Measurements from ENCODE around the gene PLA2G2F.
"Not testable (repeated sequence)": the region's sequence is repeated elsewhere in the genome, so short reads cannot be mapped to it uniquely, and the experiment has no call there.

Gene PLA2G2F

DNA sequence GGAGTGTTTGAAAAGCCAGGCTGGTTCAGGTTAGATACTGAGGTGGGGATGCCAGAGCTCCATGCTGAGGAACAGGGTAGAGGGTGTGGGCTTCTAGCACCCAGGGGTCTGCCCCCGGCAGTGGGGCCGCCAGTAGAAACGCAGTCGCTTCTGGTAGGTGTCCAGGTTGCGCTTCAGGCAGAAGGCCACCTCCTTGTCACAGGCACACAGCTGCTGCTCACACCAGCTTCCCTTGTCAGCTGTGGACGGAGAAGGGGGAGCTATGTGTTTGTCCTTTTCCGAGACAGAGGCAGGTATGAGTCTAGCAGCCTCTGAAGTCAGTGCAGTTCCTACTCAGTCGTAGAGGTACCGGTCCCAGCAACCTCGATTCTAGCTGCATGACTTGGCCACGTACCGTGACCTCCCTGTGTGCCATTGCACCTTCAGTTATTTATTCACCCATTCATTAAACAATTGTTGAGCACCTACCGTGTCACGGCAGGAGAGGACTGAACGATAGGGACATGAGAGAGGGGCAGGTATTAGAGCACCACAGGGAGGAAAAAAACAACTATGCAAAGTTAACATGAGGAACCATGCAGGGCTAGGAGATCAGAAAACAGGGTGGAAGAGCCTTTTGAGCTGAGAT, 25.0 kb upstream of the PLA2G2F start:
- no peak for DNase-seq (ENCODE audit: low read depth)

GRCh38 chr1:20115479-20115878, 23.6 kb upstream of the PLA2G2F start:
- DNase-seq (ENCODE audit: low read depth) = no peak

DNA sequence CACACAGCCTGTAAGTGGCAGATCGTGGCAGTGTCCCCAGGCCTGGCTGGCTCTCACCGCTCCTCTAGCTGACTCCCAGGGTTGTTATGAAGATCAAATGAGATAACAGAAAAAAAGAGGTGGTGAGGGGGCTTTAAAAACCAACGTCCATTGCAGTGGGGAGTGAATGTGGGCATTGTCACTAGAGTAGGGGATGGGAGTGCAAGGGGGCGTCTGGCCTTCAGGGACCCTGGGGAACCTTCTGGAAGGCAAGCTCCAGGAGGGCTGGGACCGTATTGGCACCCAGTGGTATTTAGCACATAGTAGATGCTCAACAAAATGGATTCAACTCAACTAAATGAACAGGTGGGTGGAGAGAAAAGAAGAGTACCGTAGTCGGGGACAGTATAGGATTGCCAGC, 23.2 kb upstream of the PLA2G2F start:
- no peak for DNase-seq (ENCODE audit: low read depth)

DNA sequence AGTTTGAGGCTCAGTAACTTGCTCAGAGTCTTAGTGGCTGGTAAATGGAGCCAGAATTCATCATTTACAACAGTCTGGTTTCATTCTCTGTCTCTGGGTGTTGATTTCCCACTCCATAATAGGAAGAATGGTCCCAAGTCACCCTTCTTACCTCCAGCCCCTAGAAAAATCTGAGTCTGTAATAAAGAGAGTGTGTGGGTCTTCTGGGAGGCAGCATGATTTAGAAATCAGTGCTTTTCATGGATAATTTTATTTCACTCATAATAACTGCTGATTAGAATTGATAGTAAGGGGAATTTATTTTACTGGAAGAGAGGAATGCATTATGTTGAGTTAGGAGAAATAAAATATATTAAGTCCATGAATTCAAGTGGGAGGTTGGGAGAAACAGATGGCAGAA, 21.9 kb upstream of the PLA2G2F start:
- no peak for DNase-seq (ENCODE audit: low read depth)

DNA sequence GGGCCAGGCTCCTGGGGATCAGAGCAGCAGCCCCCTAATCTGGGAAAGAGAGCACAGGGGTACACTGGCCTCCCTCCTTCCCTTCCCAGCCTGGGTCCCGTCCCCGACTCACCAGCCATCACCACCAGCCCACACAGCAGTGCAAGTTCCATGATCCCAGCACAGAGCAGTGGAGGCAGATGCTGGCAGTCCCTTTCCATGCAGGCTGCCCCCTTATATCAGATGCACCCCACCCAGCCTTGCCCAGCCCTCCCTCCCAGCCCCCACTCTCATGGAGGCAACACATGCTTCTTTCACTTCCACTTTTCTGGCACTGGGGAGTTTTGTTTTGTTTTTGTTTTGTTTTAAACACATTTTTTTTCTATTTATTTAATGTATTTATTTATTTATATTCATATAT, 19.8 kb upstream of the PLA2G2F start, which contains the start of gene PLA2G2D:
Gene PLA2G2D, minus strand, starts transcription at position 190 of the 400 bp plus-strand sequence. Its CDS starts 38 bp downstream, at position 152.
- no peak for DNase-seq (ENCODE audit: low read depth)

GRCh38 chr1:20120796-20121195, 18.3 kb upstream of the PLA2G2F start:
- no peak for DNase-seq (ENCODE audit: low read depth)

- peak; percentile 12 for DNase-seq (ENCODE audit: low read depth)
Measured at GRCh38 chr1:20123722-20124455, 15.2 kb upstream of the PLA2G2F start.

- DNase-seq (ENCODE audit: low read depth) = peak; percentile 82
Measured at GRCh38 chr1:20124456-20125057, 14.6 kb upstream of the PLA2G2F start.

DNA sequence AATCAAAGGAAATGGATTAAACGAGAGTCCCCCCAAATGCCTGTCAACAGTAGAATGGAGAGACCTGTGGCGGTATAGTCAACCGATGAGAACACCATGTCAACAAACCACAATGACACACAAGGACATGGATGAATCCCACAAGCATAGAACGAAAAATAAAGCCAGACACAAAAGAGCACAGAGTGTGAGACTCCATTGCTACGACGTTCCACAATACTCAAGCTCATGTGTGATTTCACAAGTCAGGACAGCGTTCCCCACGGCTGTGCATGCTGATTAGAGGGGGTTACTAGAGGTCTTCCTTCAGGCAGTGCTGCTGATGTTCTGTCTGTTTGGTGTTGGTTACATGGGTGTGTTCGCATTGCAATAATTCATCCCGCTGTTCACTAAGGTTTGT, 14.0 kb upstream of the PLA2G2F start:
- peak; percentile 30 for DNase-seq (ENCODE audit: low read depth)

GRCh38 chr1:20126041-20126805, 12.9 kb upstream of the PLA2G2F start:
- no peak for DNase-seq (ENCODE audit: low read depth)

DNA sequence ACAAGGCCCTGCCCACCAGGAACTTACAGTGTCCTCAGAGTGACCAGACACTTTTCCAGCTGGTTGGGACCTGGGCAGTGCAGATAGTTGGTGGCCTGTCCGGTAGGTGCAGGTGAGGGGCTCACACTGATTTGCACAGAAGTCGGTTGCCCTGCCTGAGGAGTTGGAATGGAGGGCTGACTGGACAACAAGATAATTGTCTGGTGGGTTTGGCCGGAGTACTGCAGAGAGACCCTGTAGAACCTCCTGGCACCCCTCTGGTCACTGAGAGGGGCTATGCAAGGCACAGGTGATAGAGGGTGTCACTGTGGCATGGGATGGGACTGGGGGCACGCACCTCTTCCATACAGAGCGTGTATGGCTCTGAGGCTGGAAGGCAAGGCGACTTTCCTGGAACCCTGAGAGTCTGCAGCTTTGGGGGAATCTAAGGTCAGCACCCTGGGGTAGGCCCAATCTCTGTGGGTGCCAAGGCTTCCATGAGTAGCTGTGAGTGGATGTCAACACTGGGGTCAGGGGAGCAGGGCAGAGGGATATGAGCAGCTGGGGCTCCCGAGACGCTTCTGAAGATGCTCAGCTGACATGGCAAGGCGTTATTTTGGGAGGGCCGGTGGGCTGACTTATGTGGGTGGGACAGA, 12.2 kb upstream of the PLA2G2F start:
- no peak for DNase-seq (ENCODE audit: low read depth)

- DNase-seq (ENCODE audit: low read depth) = not testable (repeated sequence)
Measured at GRCh38 chr1:20130518-20130917, 8.6 kb upstream of the PLA2G2F start.

- no peak for DNase-seq (ENCODE audit: low read depth)
Measured at GRCh38 chr1:20134995-20135394, 4.1 kb upstream of the PLA2G2F start.

GRCh38 chr1:20136249-20136648, 2.9 kb upstream of the PLA2G2F start:
- no peak for DNase-seq (ENCODE audit: low read depth)

- no peak for DNase-seq (ENCODE audit: low read depth)
Measured at GRCh38 chr1:20137055-20137454, 2.1 kb upstream of the PLA2G2F start.

DNA sequence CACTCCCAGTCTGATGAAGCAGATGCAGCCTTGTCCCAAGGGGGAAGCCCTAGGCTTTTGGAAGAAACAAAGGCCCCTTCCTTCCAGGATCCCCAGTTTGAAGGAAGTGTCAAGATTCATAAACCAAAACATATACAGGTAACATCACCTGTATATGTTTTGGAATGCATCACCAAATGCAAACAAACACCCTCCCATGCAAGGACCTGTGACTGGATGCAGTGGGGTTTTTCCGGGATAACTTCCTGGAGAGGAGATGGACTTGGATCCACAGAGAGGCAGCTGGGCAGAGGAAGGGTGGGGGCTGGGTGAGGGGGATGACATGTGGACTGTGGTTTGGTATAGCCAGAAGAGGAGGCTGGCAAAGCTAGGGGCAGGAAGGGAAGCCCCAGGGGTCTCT, 1.5 kb upstream of the PLA2G2F start:
- no peak for DNase-seq (ENCODE audit: low read depth)

- no peak for DNase-seq (ENCODE audit: low read depth)
Measured at GRCh38 chr1:20138346-20138745, 777 bp upstream of the PLA2G2F start.

DNA sequence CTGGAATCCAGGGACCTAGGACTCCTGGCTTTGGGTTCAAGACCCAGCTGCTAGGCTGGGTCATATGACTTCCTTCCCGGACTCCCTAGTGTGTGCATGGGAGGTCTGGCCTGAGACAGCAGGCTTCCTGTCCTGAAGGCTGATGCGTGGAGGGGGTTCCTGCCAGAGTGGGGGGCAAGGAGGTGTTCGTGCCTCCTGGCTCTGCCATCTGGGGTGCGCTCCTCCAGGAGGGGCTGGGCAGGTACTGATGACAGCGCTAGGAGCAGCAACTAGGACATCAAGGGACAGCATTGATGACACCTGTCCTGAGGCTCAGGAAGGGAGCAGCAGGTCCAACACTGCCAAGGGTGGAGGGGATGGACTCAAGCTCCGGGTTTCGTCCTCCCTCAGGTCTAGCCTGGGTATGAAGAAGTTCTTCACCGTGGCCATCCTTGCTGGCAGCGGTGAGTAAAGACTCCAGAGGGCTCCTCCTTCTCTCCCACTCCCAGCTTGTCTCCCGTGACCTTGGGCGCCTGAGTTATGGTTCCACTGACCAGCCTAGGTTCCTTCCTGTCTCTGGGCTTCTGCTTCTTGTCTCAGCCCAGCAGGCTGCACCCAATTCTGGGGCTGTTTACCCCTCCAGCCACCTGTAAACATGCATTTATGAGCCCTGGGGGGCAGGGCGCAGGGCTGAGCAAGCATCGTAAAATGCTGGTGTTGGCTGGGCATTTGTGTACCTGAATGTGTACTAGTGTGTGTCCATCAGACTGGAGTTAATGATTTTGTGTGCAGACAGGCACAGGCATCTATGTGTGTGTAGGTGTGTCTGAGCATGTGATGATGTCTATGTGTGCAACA, 871 bp downstream of the PLA2G2F start:
- no peak for DNase-seq (ENCODE audit: low read depth)

- no peak for DNase-seq (ENCODE audit: low read depth)
Measured at GRCh38 chr1:20141001-20141400, 1.9 kb downstream of the PLA2G2F start.

DNA sequence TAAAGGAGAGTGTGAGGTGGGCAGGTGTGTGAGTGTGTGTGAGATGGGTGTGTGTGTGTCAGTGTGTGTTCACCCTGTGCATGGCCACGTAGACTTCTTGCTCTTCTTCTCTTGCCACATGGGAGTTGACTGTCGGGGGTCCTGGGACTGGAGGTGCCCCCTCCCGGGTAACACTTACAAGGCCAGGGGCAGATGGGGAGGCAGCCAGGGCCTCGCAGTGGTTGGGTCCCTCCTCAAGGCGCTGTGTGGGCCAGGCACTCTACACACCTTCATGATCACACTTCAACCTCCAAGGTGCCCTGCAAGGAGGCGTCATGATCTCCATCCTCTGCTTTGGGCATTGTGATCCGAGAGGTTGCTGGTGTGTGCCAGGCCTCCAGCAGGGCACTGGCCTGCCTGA, 2.3 kb downstream of the PLA2G2F start:
- no peak for DNase-seq (ENCODE audit: low read depth)
